HG03139 (cell line): ENCODE data around the gene NXF1.
"Not testable (repeated sequence)": the region's sequence is repeated elsewhere in the genome, so short reads cannot be mapped to it uniquely, and the experiment has no call there.

Experiments
- ATAC-seq: cut with Tn5 transposase; IDR thresholded peaks from one replicate; pipeline ENCODE4 v1.9.1; 2021; ENCODE audit not compliant: unreplicated experiment

Gene NXF1

GRCh38 chr11:62832336-62833234, 27.3 kb upstream of the NXF1 start, which contains the start of gene TEX54:
TSS of gene TEX54 (minus strand) at chr11:62832841.
- no peak for ATAC-seq

GRCh38 chr11:62831520-62832335, 26.5 kb upstream of the NXF1 start, which contains the start of gene STX5:
TSS of gene STX5 (minus strand) at chr11:62832051. CDS start at chr11:62831243, 808 bp downstream.
- peak; percentile 81 for ATAC-seq

GRCh38 chr11:62830904-62831519, 25.8 kb upstream of the NXF1 start:
- ATAC-seq: no peak

- ATAC-seq: not testable (repeated sequence)
Measured at GRCh38 chr11:62828130-62828529, 22.9 kb upstream of the NXF1 start.

- ATAC-seq: no peak
Measured at GRCh38 chr11:62823677-62824076, 18.4 kb upstream of the NXF1 start.

GRCh38 chr11:62817129-62817528, 11.9 kb upstream of the NXF1 start:
- ATAC-seq: no peak

DNA sequence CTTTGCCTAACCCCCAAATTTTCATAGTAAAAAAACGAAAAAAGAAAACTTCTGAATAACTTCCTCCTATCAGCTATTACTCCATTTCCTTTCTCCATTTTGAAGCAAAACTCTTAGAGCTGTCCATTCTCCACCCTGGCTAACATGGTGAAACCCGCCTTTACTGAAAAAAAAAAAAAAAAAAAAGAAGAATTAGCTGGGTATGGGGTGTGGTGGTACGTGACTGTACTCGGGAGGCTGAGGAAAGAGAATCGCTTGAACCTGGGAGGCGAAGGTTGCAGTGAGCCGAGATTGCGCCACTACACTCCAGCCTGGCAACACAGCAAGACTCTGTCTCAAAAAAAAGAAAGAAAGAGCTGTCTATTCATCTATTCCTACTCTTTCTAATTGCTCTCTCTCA, 11.3 kb upstream of the NXF1 start:
- no peak for ATAC-seq

GRCh38 chr11:62811659-62812058, 6.4 kb upstream of the NXF1 start:
- no peak for ATAC-seq

DNA sequence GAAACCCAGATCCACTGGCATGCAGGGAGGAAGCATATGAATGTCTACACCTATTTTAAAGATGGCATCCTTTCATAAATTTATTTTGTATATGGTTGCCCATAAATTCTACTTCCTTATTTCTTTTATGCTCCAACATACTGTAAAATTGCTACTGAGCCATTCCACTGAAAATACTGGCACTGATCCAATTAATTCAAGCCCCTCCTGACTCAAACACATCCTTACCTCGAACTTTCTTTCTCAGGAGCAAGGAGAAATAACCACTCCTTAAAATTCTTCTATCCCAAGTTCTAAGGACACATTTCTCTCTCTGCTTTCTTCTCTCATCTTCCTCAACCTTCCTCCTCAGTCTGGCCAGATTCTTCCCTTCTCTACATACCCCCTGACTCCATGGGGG, 5.5 kb upstream of the NXF1 start:
- no peak for ATAC-seq

DNA sequence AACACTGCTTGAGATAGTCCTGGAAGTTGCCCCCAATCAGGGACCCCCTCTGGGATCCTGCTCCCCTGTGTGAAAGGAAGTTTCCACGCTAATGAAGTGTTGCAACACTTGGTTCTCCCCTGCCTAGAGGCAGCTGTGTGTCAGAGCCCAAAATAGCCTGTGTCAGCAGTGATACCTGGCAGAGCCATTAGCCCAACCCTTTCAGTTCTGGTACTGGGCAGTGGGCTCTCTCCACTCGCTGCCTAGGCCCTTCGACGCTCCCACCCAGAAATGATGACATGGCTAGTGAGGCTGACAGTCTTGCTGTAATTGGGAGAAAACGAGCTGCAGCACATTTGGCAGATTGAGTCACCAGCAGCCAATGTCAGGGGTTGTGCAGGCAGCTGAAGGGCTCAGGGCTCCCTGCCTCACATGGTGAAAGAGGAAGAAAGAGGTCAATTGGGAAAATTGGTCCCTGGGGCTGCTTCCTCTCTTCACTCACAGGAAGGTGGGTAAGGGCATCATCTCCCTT, 1.4 kb upstream of the NXF1 start:
- no peak for ATAC-seq

DNA sequence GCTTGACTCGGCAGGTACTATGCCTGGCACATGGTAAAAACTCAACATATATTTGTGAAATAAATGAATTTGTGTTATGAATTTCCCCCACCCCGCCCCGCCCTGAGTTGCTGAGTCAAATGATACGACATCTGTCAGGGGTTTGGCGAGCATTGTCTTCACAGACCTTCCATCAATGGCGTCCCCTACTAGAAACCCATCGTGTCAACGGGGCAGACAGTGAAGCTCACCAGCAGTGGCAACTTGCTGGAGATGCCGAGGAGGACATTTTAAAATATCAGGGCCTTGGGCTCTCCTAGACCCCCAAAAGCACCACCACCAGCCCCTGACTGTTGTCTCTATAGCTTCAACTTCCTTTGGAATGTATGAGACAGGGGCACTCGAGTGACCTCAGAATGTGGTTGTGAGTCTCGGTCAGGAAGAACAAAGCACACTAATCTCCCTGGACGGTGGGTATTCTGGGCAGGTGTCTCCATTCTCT, 761 bp upstream of the NXF1 start:
- ATAC-seq: no peak

- peak; percentile 10 for ATAC-seq
Measured at GRCh38 chr11:62804310-62805075, 747 bp downstream of the NXF1 start.

- ATAC-seq: no peak
Measured at GRCh38 chr11:62801071-62801470, 4.2 kb downstream of the NXF1 start.

- ATAC-seq: no peak
Measured at GRCh38 chr11:62799486-62799885, 5.8 kb downstream of the NXF1 start.

DNA sequence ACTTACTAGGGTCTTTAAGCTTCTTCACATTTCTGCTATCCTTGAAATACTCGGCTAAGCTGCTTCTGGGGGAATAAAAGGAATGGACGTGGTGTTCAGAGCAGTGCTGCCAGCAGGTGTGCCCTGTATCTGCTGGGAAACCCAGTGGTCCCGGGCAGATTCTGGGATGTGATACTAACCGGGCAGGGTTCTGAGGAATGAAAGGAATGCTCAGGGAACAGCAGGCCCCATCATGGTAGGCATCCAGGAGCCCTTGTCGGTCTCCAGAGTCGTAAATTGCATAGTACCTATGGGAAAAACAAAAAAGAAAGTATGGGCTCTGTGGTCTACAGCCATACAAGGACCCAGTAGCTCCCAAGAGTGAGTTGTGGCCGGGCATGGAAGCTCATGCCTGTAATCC, 9.0 kb downstream of the NXF1 start:
- no peak for ATAC-seq

DNA sequence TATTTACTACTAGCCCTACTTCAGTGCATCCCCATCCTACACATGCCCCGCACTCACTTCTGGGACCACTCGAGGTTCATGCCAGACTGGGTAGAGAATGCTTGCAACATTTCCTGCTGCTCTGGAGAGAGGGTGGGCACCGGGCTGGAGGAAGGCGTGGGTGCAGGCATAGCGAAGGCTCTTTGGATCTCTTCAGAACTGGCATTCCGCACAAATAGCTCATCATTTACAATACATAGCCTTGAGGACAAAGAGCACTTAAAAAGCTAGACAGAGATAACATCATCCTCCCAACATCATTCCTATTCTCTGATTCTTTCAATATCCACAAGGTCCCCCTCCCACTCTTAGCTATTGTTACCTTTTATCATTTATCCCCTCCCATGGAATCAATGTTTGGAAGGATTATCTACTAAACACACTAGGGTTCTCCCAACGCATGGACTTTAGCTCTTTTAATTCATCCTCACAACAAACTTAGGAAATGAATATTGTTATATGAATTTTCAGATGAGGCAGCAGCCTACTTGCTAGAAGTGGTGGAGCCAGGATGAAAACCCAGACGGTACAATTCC, 11.0 kb downstream of the NXF1 start:
- ATAC-seq: no peak

- no peak for ATAC-seq
Measured at GRCh38 chr11:62792202-62792575, 13.1 kb downstream of the NXF1 start.

GRCh38 chr11:62791501-62792201, 13.6 kb downstream of the NXF1 start, which contains the start of gene TMEM223:
TSS of gene TMEM223 (minus strand) at chr11:62792006. CDS start at chr11:62791994, 12 bp downstream.
- ATAC-seq: peak; percentile 62

- no peak for ATAC-seq
Measured at GRCh38 chr11:62789576-62789975, 15.7 kb downstream of the NXF1 start.
